Measurements from ENCODE around the gene TMBIM4.
A peak's percentile ranks its signal among the peaks of the same experiment; 100 is the strongest.

TMBIM4 gene

GRCh38 chr12:66113471-66113870, 56.3 kb downstream of the TMBIM4 start:
- no peak for TF ChIP-seq CTCF (IDR thresholded peaks at IDR 0.05; ENCODE audit: control extremely low read depth, extremely low read depth, low read depth, missing control alignments)
- ChIA-PET CTCF (interaction anchor here (1.9 kb wide), 1 partner anchor 557 kb away, joined by 6 read pairs; no protein-coding TSS in a partner anchor), POLR2A (no interaction called here)
- DNase-seq (ENCODE audit: extremely low spot score) = no peak

GRCh38 chr12:66111605-66112004, 58.2 kb downstream of the TMBIM4 start:
- TF ChIP-seq CTCF (IDR thresholded peaks at IDR 0.05; ENCODE audit: control extremely low read depth, extremely low read depth, low read depth, missing control alignments) = no peak
- POLR2A ChIA-PET = no interaction called here
- CTCF ChIA-PET = interaction anchor here (2.1 kb wide), 1 partner anchor 555 kb away, joined by 9 read pairs; no protein-coding TSS in a partner anchor
- no peak for DNase-seq (ENCODE audit: extremely low spot score)

GRCh38 chr12:66109056-66109455, 60.7 kb downstream of the TMBIM4 start:
- DNase-seq (ENCODE audit: extremely low spot score) = no peak
- CTCF ChIA-PET = interaction anchor here (1.1 to 2.7 kb wide), 2 partner anchors 507 to 553 kb away, joined by 3 to 18 read pairs; no protein-coding TSS in a partner anchor

GRCh38 chr12:66108386-66108785, 61.4 kb downstream of the TMBIM4 start:
- no peak for TF ChIP-seq CTCF (IDR thresholded peaks at IDR 0.05; ENCODE audit: control extremely low read depth, extremely low read depth, low read depth, missing control alignments)
- ChIA-PET POLR2A (no interaction called here), CTCF (interaction anchor here (0.9 to 4.4 kb wide), 10 partner anchors 10 to 1218 kb away, joined by 3 to 40 read pairs (median 4); no protein-coding TSS in a partner anchor)
- no peak for DNase-seq (ENCODE audit: extremely low spot score)

More at GRCh38 chr12:66109056-66109455, 60.7 kb downstream of the TMBIM4 start:
- POLR2A ChIA-PET = no interaction called here
- TF ChIP-seq CTCF (IDR thresholded peaks at IDR 0.05; ENCODE audit: control extremely low read depth, extremely low read depth, low read depth, missing control alignments) = no peak

- peak; percentile 71 for DNase-seq (ENCODE audit: extremely low spot score)
- ChIA-PET CTCF (interaction anchor here (0.6 to 4.4 kb wide), 25 partner anchors 11 to 1217 kb away, joined by 3 to 40 read pairs (median 3); no protein-coding TSS in a partner anchor), POLR2A (no interaction called here)
- peak; percentile 59 for TF ChIP-seq CTCF (IDR thresholded peaks at IDR 0.05; ENCODE audit: control extremely low read depth, extremely low read depth, low read depth, missing control alignments)
These were observed 62.3 kb downstream of the TMBIM4 start for GRCh38 chr12:66107451-66107915.

- POLR2A ChIA-PET = no interaction called here
- CTCF ChIA-PET = interaction anchor here (1.3 to 3.1 kb wide), 5 partner anchors 13 to 1212 kb away, joined by 3 to 15 read pairs (median 7); no protein-coding TSS in a partner anchor
- no peak for DNase-seq (ENCODE audit: extremely low spot score)
- TF ChIP-seq CTCF (IDR thresholded peaks at IDR 0.05; ENCODE audit: control extremely low read depth, extremely low read depth, low read depth, missing control alignments) = no peak
These were observed 66.5 kb downstream of the TMBIM4 start for GRCh38 chr12:66103016-66103913.

Data from GM10248 (cell line).